Adrenal gland (tissue), 12 donors: ENCODE data around the gene NEIL1. TPM values are rescaled to one million over a fixed set of nuclear protein-coding genes. Genes with fewer than 3 reads are reported as not detected.
A peak's percentile ranks its signal among the peaks of the same experiment; 100 is the strongest.
"Not testable (repeated sequence)": the region's sequence is repeated elsewhere in the genome, so short reads cannot be mapped to it uniquely, and the experiment has no call there.

Source experiments
- DNase-seq, 7 donors: peaks; one replicate each; pipeline ENCODE4 v3.0.0-alpha.2; 2019 to 2020
- H3K27ac ChIP-seq, 5 donors: fragments of 200-600 bp; sonication (generic) in 4 of 5; 1 replicate in 3 of 5; 2 replicates in 2 of 5; pipeline versions ENCODE4 v1.5.1 to v1.8.0; 2016 to 2020; ENCODE audit warnings: mild to moderate bottlenecking in 1 of 5
- H3K27me3 ChIP-seq: fragments of 200-600 bp; 2 replicates; pipeline ENCODE4 v1.8.0; 2021
- H3K36me3 ChIP-seq, 2 donors: fragments of 200-600 bp; replicated peaks in 1 of 2; 1 replicate in 1 of 2; 2 replicates in 1 of 2; pipeline versions ENCODE4 v1.5.1 to v1.8.0; 2018 to 2022
- H3K4me1 ChIP-seq, 2 donors: fragments of 200-600 bp; replicated peaks in 1 of 2; 1 replicate in 1 of 2; 2 replicates in 1 of 2; pipeline versions ENCODE4 v1.5.1 to v1.8.0; 2018 to 2021
- H3K4me3 ChIP-seq, 4 donors: fragments of 200-600 bp; sonication (generic) in 3 of 4; one replicate each; pipeline ENCODE4 v1.5.1; 2016 to 2018
- H3K9me3 ChIP-seq, 3 donors: fragments of 200-600 bp; sonication (generic) in 1 of 3; replicated peaks in 1 of 3; 1 replicate in 2 of 3; 2 replicates in 1 of 3; pipeline versions ENCODE4 v1.5.1 to v1.8.0; 2016 to 2021
- POLR2A ChIP-seq, 2 donors: fragments of 450-650 bp; IDR thresholded peaks; one replicate each; pipeline ENCODE4 v1.6.1; 2017; ENCODE audit warnings: antibody characterized with exemption in 2 of 2, mild to moderate bottlenecking in 2 of 2, moderate library complexity in 1 of 2
- WGBS, 4 donors: extraction: QIAGEN DNeasy Blood & Tissue Kit in 2 of 4; methylation state at CpG; one replicate each; pipeline versions ENCODE4 v1.1.5 to v1.1.7; 2013 to 2017; 5-methylcytosine and 5-hydroxymethylcytosine counted together
- intact Hi-C, 2 donors: fragments of 100-400 bp; cut with DNase I; formaldehyde crosslinking; loops; one replicate each; pipeline versions ENCODE4 v1.14.1 to v1.15.0; 2022 to 2023
- polyA plus RNA-seq, 3 donors: library from polyadenylated mRNA; stranded (reverse); fragments of 200-250 nt in 2 of 3; fragments of 350-450 nt in 1 of 3; fragmentation: Illumina TruSeq in 1 of 3; extraction: RNeasy Lipid Tissue Mini Kit (QIAGEN cat#74804) in 1 of 3; gene quantifications; one replicate each; pipeline ENCODE4 v1.2.3, GENCODE V29; 2013 to 2014
- total RNA-seq, 9 donors: library from RNA; depleted of rRNA in 4 of 9; stranded (reverse); fragments of >200 nt in 4 of 9; fragments of 120-200 nt in 1 of 9; fragmentation: NEBNext Ultra II Directional in 1 of 9; extraction: Animal tissue kit (Norgen Biotek cat#: 25700) in 1 of 9; gene quantifications; one replicate each; pipeline versions ENCODE4 v1.1.0 to v1.2.4, GENCODE V29; 2013 to 2023
- TF ChIP-seq, protein P1 (sequence below), 6 experiments: fragments of 450-650 bp in 4 of 6; fragments of 200-600 bp in 2 of 6; sonication (generic) in 1 of 6; IDR thresholded peaks; 1 replicate in 5 of 6; 2 replicates in 1 of 6; pipeline versions ENCODE4 v1.5.1 to v1.8.0; 2016 to 2021; ENCODE audit warnings: antibody characterized with exemption in 6 of 6, mild to moderate bottlenecking in 2 of 6, moderate library complexity in 1 of 6
- donor health status: healthy with polysubstance abuse.
- donor health status: Bipolar disorder and iron deficiency.
- donor health status: DM: yes; HTN: yes; CAD: no.
- donor health status: DM: no; HTN: no; CAD: no.
- donor health status: DM: no; HTN: no; CAD: no.
- donor health status: DM: yes; HTN: yes; CAD: no.

The NEIL1 gene
- total and polyA plus RNA-seq, 12 donors = 6.3 to 208 (median 61.2) TPM

DNA sequence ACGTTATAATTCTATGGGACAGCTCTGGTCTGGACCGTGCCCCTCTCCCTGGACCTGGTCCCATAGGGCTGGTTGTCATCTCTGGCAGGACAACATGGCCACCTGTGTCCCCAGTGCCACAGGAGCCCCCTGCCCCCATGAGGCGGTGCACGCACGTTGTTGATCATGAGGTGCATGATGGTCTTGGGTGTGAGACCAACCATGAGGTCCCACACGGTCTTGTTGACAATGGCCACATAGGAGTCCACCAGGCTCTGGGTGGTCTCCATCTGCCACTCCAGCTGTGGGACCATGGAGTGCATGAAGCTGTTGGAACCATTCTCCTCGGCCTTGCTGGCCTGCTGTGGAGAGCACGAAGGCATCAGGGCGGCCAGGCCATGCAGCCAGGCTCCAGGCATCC is 44.5 kb upstream of the NEIL1 start:
- TF ChIP-seq, protein P1, sequence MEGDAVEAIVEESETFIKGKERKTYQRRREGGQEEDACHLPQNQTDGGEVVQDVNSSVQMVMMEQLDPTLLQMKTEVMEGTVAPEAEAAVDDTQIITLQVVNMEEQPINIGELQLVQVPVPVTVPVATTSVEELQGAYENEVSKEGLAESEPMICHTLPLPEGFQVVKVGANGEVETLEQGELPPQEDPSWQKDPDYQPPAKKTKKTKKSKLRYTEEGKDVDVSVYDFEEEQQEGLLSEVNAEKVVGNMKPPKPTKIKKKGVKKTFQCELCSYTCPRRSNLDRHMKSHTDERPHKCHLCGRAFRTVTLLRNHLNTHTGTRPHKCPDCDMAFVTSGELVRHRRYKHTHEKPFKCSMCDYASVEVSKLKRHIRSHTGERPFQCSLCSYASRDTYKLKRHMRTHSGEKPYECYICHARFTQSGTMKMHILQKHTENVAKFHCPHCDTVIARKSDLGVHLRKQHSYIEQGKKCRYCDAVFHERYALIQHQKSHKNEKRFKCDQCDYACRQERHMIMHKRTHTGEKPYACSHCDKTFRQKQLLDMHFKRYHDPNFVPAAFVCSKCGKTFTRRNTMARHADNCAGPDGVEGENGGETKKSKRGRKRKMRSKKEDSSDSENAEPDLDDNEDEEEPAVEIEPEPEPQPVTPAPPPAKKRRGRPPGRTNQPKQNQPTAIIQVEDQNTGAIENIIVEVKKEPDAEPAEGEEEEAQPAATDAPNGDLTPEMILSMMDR (IDR thresholded peaks at IDR 0.05) = no peak
- WGBS, 4 donors = 67 to 89% (median 84%) methylated on average over 1 to 9 of the region's 9 CpGs; no CpG with 5 or more reads in 1 of the 4 donors
- H3K36me3 ChIP-seq = no peaks in the 10 kb centered on the region
- no peaks in the 10 kb centered on the region for H3K9me3 ChIP-seq
- H3K27ac ChIP-seq = no peak overlapping the region
- no peak for DNase-seq
- H3K4me3 ChIP-seq = no peak overlapping the region
- intact Hi-C loops = loop anchor here in 1 of 2 donors (10.0 kb wide), 1 partner anchor 278 kb away; the partner anchor contains the start of gene PPCDC
- no peaks in the 10 kb centered on the region for H3K27me3 ChIP-seq
- no peaks in the 10 kb centered on the region for H3K4me1 ChIP-seq

- H3K4me3 ChIP-seq, H3K36me3 ChIP-seq, DNase-seq, H3K27ac ChIP-seq, H3K4me1 ChIP-seq, H3K27me3 ChIP-seq, H3K9me3 ChIP-seq: not testable (repeated sequence)
- intact Hi-C loops = loop anchor here in 1 of 2 donors (10.0 kb wide), 1 partner anchor 278 kb away; the partner anchor contains the start of gene PPCDC
- WGBS, 4 donors = 86 to 95% (median 94%) methylated on average over 4 of the region's 4 CpGs
These were observed 44.1 kb upstream of the NEIL1 start for GRCh38 chr15:75302753-75303152.

DNA sequence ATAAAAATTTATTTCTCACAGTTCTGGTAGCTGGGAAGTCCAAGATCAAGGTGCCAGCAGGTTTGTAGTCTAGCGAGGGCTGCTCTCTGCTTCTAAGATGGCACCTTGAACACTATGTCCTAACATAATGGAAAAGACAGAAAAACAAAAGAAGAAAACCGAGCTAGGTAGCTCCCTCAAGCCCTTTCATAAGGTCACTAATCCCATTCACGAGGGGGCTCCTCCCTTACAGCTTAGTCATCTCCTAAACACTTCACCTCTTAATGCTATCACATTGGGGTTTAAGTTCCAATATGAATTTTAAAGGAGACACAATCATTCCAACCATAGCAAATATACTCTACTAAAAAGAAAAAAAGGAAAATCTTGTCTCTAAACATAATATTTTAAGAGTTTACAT is 40.7 kb upstream of the NEIL1 start:
- intact Hi-C loops = loop anchor here in 1 of 2 donors (10.0 kb wide), 1 partner anchor 281 kb away; the partner anchor contains the start of gene PPCDC
- DNase-seq = no peak
- Histone ChIP-seq H3K4me3 (no peak overlapping the region), H3K27me3 (no peaks in the 10 kb centered on the region), H3K36me3 (no peaks in the 10 kb centered on the region), H3K4me1 (no peaks in the 10 kb centered on the region), H3K9me3 (no peaks in the 10 kb centered on the region), H3K27ac (no peak overlapping the region)
- 57 to 70% (median 64%) methylated on average over 3 of the region's 3 CpGs for WGBS, 4 donors
- TF ChIP-seq, protein P1 (IDR thresholded peaks at IDR 0.05) = no peak
- TF ChIP-seq POLR2A (IDR thresholded peaks at IDR 0.05) = no peak

- H3K4me3 ChIP-seq = no peak overlapping the region
- H3K9me3 ChIP-seq = no peaks in the 10 kb centered on the region
- H3K27ac ChIP-seq = no peak overlapping the region
- WGBS, 4 donors = 39 to 77% (median 49%) methylated on average over 7 to 15 of the region's 15 CpGs
- H3K4me1 ChIP-seq = no peaks in the 10 kb centered on the region
- H3K27me3 ChIP-seq = no peaks in the 10 kb centered on the region
- peak in 5 of 7 donors; percentile 41 to 54 (median 50) for DNase-seq
- no peaks in the 10 kb centered on the region for H3K36me3 ChIP-seq
- intact Hi-C loops = loop anchor here in 1 of 2 donors (10.0 kb wide), 1 partner anchor 283 kb away; the partner anchor contains the start of gene PPCDC
- TF ChIP-seq, protein P1 (IDR thresholded peaks at IDR 0.05) = peak in 5 of 6 experiments; percentile 15 to 48 (median 24)
- no peak for TF ChIP-seq POLR2A (IDR thresholded peaks at IDR 0.05)
These were observed 39.0 kb upstream of the NEIL1 start for GRCh38 chr15:75307778-75308390.

DNA sequence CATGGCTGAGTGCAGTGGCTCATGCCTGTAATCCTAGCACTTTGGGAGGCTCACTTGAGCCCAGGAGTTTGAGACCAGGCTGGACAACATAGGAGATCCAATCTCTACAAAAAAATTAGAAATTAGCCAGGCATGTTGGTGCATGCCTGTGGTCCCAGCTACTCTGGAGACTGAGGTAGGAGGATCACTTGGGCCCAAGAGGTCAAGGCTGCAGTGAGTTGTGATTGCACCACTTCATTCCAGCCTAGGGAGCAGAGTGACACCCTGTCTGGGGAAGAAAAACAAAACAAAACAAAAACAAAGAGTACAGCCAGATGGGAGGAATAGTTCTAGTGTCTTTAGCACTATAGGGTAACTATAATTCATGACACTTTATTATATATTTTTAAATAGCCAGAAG is 37.1 kb upstream of the NEIL1 start:
- Histone ChIP-seq H3K9me3 (no peaks in the 10 kb centered on the region), H3K4me1 (no peaks in the 10 kb centered on the region), H3K27me3 (no peaks in the 10 kb centered on the region), H3K36me3 (no peaks in the 10 kb centered on the region), H3K4me3 (no peak overlapping the region), H3K27ac (no peak overlapping the region)
- intact Hi-C loops = loop anchor here in 1 of 2 donors (10.0 kb wide), 1 partner anchor 285 kb away; the partner anchor contains the start of gene PPCDC
- no peak for DNase-seq
- TF ChIP-seq POLR2A (IDR thresholded peaks at IDR 0.05) = no peak
- TF ChIP-seq, protein P1 (IDR thresholded peaks at IDR 0.05) = no peak

DNA sequence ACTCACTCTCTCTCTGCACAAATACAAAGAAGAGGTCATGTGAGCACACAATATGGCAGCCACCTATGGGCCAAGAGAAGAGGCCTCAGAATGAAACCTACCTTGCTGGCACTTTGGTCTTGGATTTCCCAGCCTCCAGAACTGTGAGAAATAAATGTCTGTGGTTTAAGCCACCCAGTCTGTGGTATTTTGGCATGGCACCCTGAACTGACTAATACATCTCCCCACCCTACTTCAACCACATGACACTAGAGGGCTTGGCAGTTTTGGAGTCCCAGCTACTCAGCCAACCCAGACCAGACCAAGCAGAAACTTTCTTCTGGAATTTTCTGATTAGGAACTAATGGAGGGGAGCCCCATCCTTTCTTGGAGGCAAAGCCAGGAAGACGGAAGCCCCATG is 34.3 kb upstream of the NEIL1 start:
- H3K27me3 ChIP-seq, H3K4me3 ChIP-seq, H3K9me3 ChIP-seq, intact Hi-C loops, DNase-seq, H3K4me1 ChIP-seq, H3K36me3 ChIP-seq, H3K27ac ChIP-seq: not testable (repeated sequence)
- WGBS, 4 donors = 96 to 100% (median 99%) methylated on average over 1 of the region's 1 CpG
